K562 (cell line): ENCODE results near the gene MRGPRE. TPM values are rescaled to one million over a fixed set of nuclear protein-coding genes. Genes with fewer than 3 reads are reported as not detected.
A peak's percentile ranks its signal among the peaks of the same experiment; 100 is the strongest.

Experiments
- ATAC-seq: fragments of 200-7000 bp; cut with Tn5 transposase; 3 replicates; pipeline ENCODE4 v1.9.1; 2020; ENCODE audit warnings: moderate library complexity
- BruUV-seq: library from RNA; stranded (reverse); fragments of 400-500 nt; replicated peaks from 2 replicates; lab custom pipeline; 2021; lab: Mats Ljungman, UMichigan
- CTCF ChIA-PET: fragments of 300-600 bp; formaldehyde crosslinking; extraction: SDS; loops from one replicate; lab custom pipeline; 2021; ENCODE audit warnings: low intra/inter-chr PET ratio; lab: Yijun Ruan, JAX
- POLR2A ChIA-PET: fragments of 300-600, 350-650 bp; sonication (Branson Sonifier 250); formaldehyde crosslinking; extraction: SDS; loops from one replicate; lab custom pipeline; 2021; ENCODE audit warnings: antibody characterized with exemption, inconsistent platforms; lab: Yijun Ruan, JAX
- DNase-seq, 4 experiments: peaks; one replicate each; pipeline versions ENCODE4 v3.0.0 to v3.0.0-alpha.2; 2011 to 2018; ENCODE audit warnings: low spot score in 3 of 4, mixed read lengths in 3 of 4; ENCODE audit errors: extremely low read depth in 1 of 4
- FAIRE-seq: peaks from 2 replicates; lab custom pipeline; 2011; peaks lifted over from hg19 to GRCh38; lab: Jason Lieb, UNC
- H2AFZ ChIP-seq: 2 replicates; pipeline ENCODE4 v1.6.0; 2011; ENCODE audit warnings: low read depth, low read length, control low read depth, inconsistent platforms
- H3K27ac ChIP-seq: fragments of 200-600 bp; 3 replicates; pipeline ENCODE4 v1.8.0; 2011; ENCODE audit warnings: low read depth, mild to moderate bottlenecking, control low read depth, inconsistent platforms, low read length, moderate library complexity, mixed read lengths; ENCODE audit errors: extremely low read depth
- H3K27me3 ChIP-seq, 2 experiments: fragments of 300-600 bp in 1 of 2; 2 replicates in 1 of 2; 3 replicates in 1 of 2; pipeline versions ENCODE4 v1.6.0 to v1.8.0; 2011; ENCODE audit warnings: inconsistent platforms in 2 of 2, low read length in 2 of 2, mild to moderate bottlenecking in 1 of 2, mixed read lengths in 1 of 2, moderate library complexity in 1 of 2; ENCODE audit not compliant: control insufficient read depth in 2 of 2, insufficient read depth in 2 of 2
- H3K36me3 ChIP-seq: fragments of 300-600 bp; 3 replicates; pipeline ENCODE4 v1.8.0; 2011; ENCODE audit warnings: mild to moderate bottlenecking, low read length, inconsistent platforms; ENCODE audit not compliant: control insufficient read depth, insufficient read depth
- H3K4me1 ChIP-seq, 2 experiments: fragments of 200-600 bp in 1 of 2; replicated peaks in 1 of 2; 2 replicates in 1 of 2; 3 replicates in 1 of 2; pipeline versions ENCODE4 v1.5.1 to v1.8.0; 2011; ENCODE audit warnings: inconsistent platforms in 2 of 2, low read length in 2 of 2, mild to moderate bottlenecking in 1 of 2, mixed read lengths in 1 of 2, moderate library complexity in 1 of 2; ENCODE audit not compliant: control insufficient read depth in 2 of 2, insufficient read depth in 2 of 2
- H3K4me2 ChIP-seq: 2 replicates; pipeline ENCODE4 v1.6.1; 2011; ENCODE audit warnings: low read length, control low read depth, inconsistent platforms, mixed read lengths; ENCODE audit not compliant: insufficient read depth
- H3K4me3 ChIP-seq: fragments of 200-600 bp; sonication (generic), shearing (Covaris generic); 2 replicates; pipeline ENCODE4 v1.5.1; 2016; ENCODE audit warnings: control low read depth, inconsistent platforms
- H3K79me2 ChIP-seq: fragments of 200-600 bp; 3 replicates; pipeline ENCODE4 v1.8.0; 2011; ENCODE audit warnings: low read length, inconsistent platforms; ENCODE audit not compliant: control insufficient read depth, insufficient read depth
- H3K9ac ChIP-seq, 2 experiments: 2 replicates each; pipeline versions ENCODE4 v1.6.0 to v1.6.1; 2011; ENCODE audit warnings: low read depth in 2 of 2, low read length in 2 of 2, control low read depth in 1 of 2, inconsistent platforms in 1 of 2, mild to moderate bottlenecking in 1 of 2, mixed read lengths in 1 of 2; ENCODE audit not compliant: insufficient read depth in 1 of 2
- H3K9me1 ChIP-seq: one replicate; pipeline ENCODE4 v1.6.0; 2011; ENCODE audit warnings: inconsistent platforms, mild to moderate bottlenecking, low read length, moderate library complexity; ENCODE audit not compliant: control insufficient read depth, insufficient read depth
- H3K9me3 ChIP-seq: replicated peaks from 2 replicates; pipeline ENCODE4 v1.5.1; 2011; ENCODE audit warnings: low read depth, low read length, inconsistent platforms; ENCODE audit not compliant: control insufficient read depth, insufficient read depth
- H4K20me1 ChIP-seq: replicated peaks from 2 replicates; pipeline ENCODE4 v1.6.1; 2011; ENCODE audit warnings: low read length, inconsistent platforms, mixed read lengths; ENCODE audit not compliant: control insufficient read depth, insufficient read depth
- E2F1 ChIP-seq: sonication (generic); formaldehyde crosslinking; IDR thresholded peaks from 2 replicates; pipeline ENCODE4 v1.8.1; 2023; ENCODE audit warnings: mild to moderate bottlenecking, missing genetic modification reagents, moderate library complexity
- NFE2L1 ChIP-seq: fragments of 450-650 bp; IDR thresholded peaks from 2 replicates; pipeline ENCODE4 v1.6.1; 2016; ENCODE audit warnings: missing genetic modification characterization, low read depth, mild to moderate bottlenecking, missing compliant biosample characterization, moderate library complexity, borderline replicate concordance
- WGBS: fragments of 100-300 bp; shearing (Covaris generic); methylation state at CpG from one replicate; pipeline ENCODE4 v1.1.6; 2016; ENCODE audit warnings: low coverage, mixed read lengths; ENCODE audit not compliant: insufficient coverage; ENCODE audit errors: missing lambda C conversion rate; 5-methylcytosine and 5-hydroxymethylcytosine counted together
- in situ Hi-C: fragments of 300-500 bp; cut with MboI; formaldehyde crosslinking; loops from 4 replicates; pipeline ENCODE4 v1.15.0; 2018; ENCODE audit warnings: inconsistent platforms, mixed read lengths
- intact Hi-C: fragments of 100-400 bp; cut with micrococcal nuclease; formaldehyde crosslinking; loops from 2 replicates; pipeline ENCODE4 v1.14.2; 2022
- polyA plus RNA-seq, 8 experiments: library from polyadenylated mRNA; depleted of rRNA in 4 of 8; stranded (reverse) in 5 of 8; unstranded in 3 of 8; fragments of >200 nt; fragmentation: Nextera tagmentation in 2 of 8; fragmentation: Illumina TruSeq in 1 of 8; extraction: Ambion mirVana in 2 of 8; extraction: Trizol in 1 of 8; gene quantifications; 2 replicates each; pipeline versions ENCODE4 v1.2.1 to v1.2.3, GENCODE V29; 2011 to 2014; ENCODE audit warnings: inconsistent platforms in 1 of 8, missing spikeins in 1 of 8
- total RNA-seq, 7 experiments: library from RNA; depleted of rRNA in 6 of 7; stranded (reverse); fragments of >200 nt in 6 of 7; fragmentation: Illumina TruSeq in 2 of 7; extraction: Trizol in 2 of 7; gene quantifications; 2 replicates each; pipeline versions ENCODE4 v1.2.1 to v1.2.3, GENCODE V29; 2011 to 2021; ENCODE audit warnings: low replicate concordance in 1 of 7

Gene MRGPRE
- total and polyA plus RNA-seq, 9 of the 15 experiments (the other 6 are each of a cell fraction or from before 2014, with no cell fraction given): not detected

GRCh38 chr11:3225159-3225758 lies 7.0 kb downstream of the MRGPRE start:
- H3K27me3 ChIP-seq: no peaks in the 10 kb centered on the region
- no peaks in the 10 kb centered on the region for H3K9me3 ChIP-seq
- no peaks in the 10 kb centered on the region for H3K36me3 ChIP-seq
- no peak overlapping the region for H3K27ac ChIP-seq
- no peak overlapping the region for H3K4me3 ChIP-seq
- ChIA-PET POLR2A (interaction anchor here (0.7 to 2.9 kb wide), 2 partner anchors 10 to 969 kb away, joined by 3 to 13 read pairs; no protein-coding TSS in a partner anchor), CTCF (no interaction called here)
- peaks cover 15 to 90% of the 10 kb centered on the region in 2 experiments; a peak in 4 of 5 replicates for H3K4me1 ChIP-seq
- FAIRE-seq: no peak
- no peaks in the 10 kb centered on the region for H3K9me1 ChIP-seq
- TF ChIP-seq E2F1 (CRISPR knock-in tag) (no peak), NFE2L1 (tag) (no peak)
- H3K4me2 ChIP-seq: no peak overlapping the region
- in situ Hi-C loops (no loop called here), intact Hi-C loops (no loop called here)
- H3K9ac ChIP-seq: peak overlapping the region in 1 of 2 experiments; percentile 67; a peak in 2 of 4 replicates
- H2AFZ ChIP-seq: no peak overlapping the region
- WGBS: 85% methylated on average over 10 of the region's 17 CpGs
- H4K20me1 ChIP-seq: no peaks in the 10 kb centered on the region
- no TSS peak for BruUV-seq
- no peaks in the 10 kb centered on the region for H3K79me2 ChIP-seq
- no peak for DNase-seq
- ATAC-seq: no peak
